Parathyroid adenoma (tissue), 2 donors: ENCODE data around the gene PROCR.
"Not testable (repeated sequence)": the region's sequence is repeated elsewhere in the genome, so short reads cannot be mapped to it uniquely, and the experiment has no call there.

ENCODE experiments used
- H2AFZ ChIP-seq: fragments of 300-600 bp; sonication (generic); one replicate; pipeline ENCODE4 v1.7.0; 2017; ENCODE audit warnings: antibody characterized with exemption, mild to moderate bottlenecking
- H3K27ac ChIP-seq: fragments of 300-600 bp; sonication (generic); one replicate; pipeline ENCODE4 v1.7.0; 2017
- H3K27me3 ChIP-seq: fragments of 300-600 bp; sonication (generic); one replicate; pipeline ENCODE4 v1.7.0; 2017; ENCODE audit warnings: low read length; ENCODE audit not compliant: control insufficient read depth, insufficient read depth
- H3K36me3 ChIP-seq: fragments of 300-600 bp; sonication (generic); one replicate; pipeline ENCODE4 v1.7.0; 2017; ENCODE audit warnings: low read length; ENCODE audit not compliant: control insufficient read depth, insufficient read depth
- H3K4me1 ChIP-seq: fragments of 300-600 bp; sonication (generic); one replicate; pipeline ENCODE4 v1.7.0; 2017; ENCODE audit warnings: control low read depth
- H3K4me2 ChIP-seq: fragments of 300-600 bp; sonication (generic); one replicate; pipeline ENCODE4 v1.7.0; 2017; ENCODE audit warnings: low read length
- H3K4me3 ChIP-seq: fragments of 300-600 bp; sonication (generic); one replicate; pipeline ENCODE4 v1.7.0; 2017; ENCODE audit warnings: low read depth, low read length
- H3K79me2 ChIP-seq: fragments of 300-600 bp; sonication (generic); one replicate; pipeline ENCODE4 v1.7.0; 2017; ENCODE audit warnings: control low read depth
- H3K9ac ChIP-seq: fragments of 300-600 bp; sonication (generic); one replicate; pipeline ENCODE4 v1.7.0; 2017; ENCODE audit warnings: mild to moderate bottlenecking
- H3K9me3 ChIP-seq: fragments of 300-600 bp; sonication (generic); one replicate; pipeline ENCODE4 v1.7.0; 2017; ENCODE audit warnings: low read length; ENCODE audit not compliant: control insufficient read depth
- TF ChIP-seq, protein P1 (sequence below): fragments of 300-600 bp; sonication (generic); IDR thresholded peaks from one replicate; pipeline ENCODE4 v1.7.0; 2017; ENCODE audit warnings: antibody characterized with exemption, mild to moderate bottlenecking
- donor health status: primary hyperparathyroidism.

PROCR gene

DNA sequence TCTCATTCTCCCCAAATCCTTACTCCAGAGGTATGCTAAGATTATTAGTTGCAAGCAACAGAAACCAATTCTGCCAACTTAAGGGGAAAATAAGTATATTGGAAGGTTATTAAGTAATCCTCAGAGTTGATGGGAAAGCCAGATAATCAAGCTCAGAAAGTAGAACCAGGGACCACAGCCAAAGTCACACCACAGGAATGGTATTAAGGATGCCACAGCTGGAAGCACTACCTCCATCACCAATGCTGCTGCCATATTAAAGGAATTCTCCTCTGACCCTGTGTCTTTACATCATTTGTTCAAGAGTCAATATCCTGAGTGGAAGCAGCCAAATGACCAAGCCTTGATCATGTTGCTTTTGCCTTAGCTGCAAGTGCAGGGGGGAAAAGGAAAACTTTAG, 9.9 kb downstream of the PROCR start:
- Histone ChIP-seq H3K27ac (no peak overlapping the region), H3K9ac (no peak overlapping the region), H3K79me2 (no peaks in the 10 kb centered on the region), H3K4me1 (no peaks in the 10 kb centered on the region), H3K4me2 (no peak overlapping the region), H3K4me3 (no peak overlapping the region), H3K9me3 (no peaks in the 10 kb centered on the region), H3K36me3 (no peaks in the 10 kb centered on the region), H2AFZ (no peak overlapping the region), H3K27me3 (no peaks in the 10 kb centered on the region)
- TF ChIP-seq, protein P1, sequence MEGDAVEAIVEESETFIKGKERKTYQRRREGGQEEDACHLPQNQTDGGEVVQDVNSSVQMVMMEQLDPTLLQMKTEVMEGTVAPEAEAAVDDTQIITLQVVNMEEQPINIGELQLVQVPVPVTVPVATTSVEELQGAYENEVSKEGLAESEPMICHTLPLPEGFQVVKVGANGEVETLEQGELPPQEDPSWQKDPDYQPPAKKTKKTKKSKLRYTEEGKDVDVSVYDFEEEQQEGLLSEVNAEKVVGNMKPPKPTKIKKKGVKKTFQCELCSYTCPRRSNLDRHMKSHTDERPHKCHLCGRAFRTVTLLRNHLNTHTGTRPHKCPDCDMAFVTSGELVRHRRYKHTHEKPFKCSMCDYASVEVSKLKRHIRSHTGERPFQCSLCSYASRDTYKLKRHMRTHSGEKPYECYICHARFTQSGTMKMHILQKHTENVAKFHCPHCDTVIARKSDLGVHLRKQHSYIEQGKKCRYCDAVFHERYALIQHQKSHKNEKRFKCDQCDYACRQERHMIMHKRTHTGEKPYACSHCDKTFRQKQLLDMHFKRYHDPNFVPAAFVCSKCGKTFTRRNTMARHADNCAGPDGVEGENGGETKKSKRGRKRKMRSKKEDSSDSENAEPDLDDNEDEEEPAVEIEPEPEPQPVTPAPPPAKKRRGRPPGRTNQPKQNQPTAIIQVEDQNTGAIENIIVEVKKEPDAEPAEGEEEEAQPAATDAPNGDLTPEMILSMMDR, result no peak

DNA sequence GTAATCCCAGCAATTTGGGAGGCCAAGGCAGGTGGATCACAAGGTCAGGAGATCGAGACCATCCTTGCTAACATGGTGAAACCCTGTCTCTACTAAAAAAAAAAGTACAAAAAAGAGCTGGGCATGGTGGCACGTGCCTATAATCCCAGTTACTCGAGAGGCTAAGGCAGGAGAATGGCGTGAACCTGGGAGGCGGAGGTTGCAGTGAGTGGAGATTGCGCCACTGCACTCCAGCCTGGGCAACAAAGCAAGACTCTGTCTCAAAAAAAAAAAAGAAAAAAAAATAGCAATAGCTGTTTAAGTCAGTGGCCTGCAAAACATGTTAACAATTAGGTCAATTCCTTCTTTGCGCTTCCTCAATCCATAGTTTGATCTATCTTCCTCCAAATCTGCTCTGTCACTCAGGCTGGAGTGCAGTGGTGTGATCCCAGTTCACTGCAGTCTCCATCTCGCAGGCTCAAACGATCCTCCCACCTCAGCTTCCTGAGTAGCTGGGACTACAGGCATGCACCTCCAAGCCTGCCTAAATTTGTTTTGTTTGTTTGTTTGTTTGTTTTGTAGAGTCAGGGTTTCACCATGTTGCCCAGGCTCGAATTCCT, 14.9 kb downstream of the PROCR start:
- not testable (repeated sequence) for H3K27me3 ChIP-seq, H3K4me1 ChIP-seq, H3K36me3 ChIP-seq, H3K4me2 ChIP-seq, H2AFZ ChIP-seq, H3K79me2 ChIP-seq, H3K9me3 ChIP-seq, H3K9ac ChIP-seq, H3K4me3 ChIP-seq, H3K27ac ChIP-seq

DNA sequence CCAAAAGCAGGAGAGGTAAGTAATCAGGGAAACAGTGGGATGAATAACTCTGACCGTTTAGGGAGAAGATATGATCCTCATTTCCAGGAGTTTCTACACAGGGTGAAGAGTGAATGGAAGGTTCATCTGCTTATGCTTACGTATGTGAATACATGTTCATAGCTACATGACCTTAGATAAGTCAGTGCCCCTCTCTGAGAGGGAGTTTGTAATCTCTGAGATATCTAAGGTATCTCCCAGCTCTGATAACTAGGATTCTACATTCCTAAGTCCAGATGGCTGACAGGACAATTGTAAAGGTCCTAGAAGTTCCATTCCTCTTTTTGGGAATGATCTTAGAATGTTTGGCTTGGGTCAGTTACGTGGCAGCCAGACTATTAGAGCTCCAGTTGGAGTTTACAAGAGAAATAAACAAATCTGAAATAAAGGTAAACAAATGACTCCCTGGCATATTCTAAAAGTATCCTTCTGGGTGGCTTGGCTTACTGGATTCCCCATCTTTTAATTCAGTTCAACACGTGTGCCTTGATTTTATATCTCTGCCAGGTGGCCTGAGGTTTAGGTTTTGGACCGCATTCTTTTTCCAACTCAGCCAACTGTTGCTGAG, 15.8 kb downstream of the PROCR start:
- H3K79me2 ChIP-seq, result no peaks in the 10 kb centered on the region
- H3K27ac ChIP-seq, result no peak overlapping the region
- no peaks in the 10 kb centered on the region for H3K4me1 ChIP-seq
- no peak overlapping the region for H3K4me3 ChIP-seq
- H3K9ac ChIP-seq, result no peak overlapping the region
- H3K27me3 ChIP-seq, result no peaks in the 10 kb centered on the region
- H3K36me3 ChIP-seq, result no peaks in the 10 kb centered on the region
- no peak overlapping the region for H3K4me2 ChIP-seq
- no peak overlapping the region for H2AFZ ChIP-seq
- H3K9me3 ChIP-seq, result no peaks in the 10 kb centered on the region
- TF ChIP-seq, protein P1, result no peak

DNA sequence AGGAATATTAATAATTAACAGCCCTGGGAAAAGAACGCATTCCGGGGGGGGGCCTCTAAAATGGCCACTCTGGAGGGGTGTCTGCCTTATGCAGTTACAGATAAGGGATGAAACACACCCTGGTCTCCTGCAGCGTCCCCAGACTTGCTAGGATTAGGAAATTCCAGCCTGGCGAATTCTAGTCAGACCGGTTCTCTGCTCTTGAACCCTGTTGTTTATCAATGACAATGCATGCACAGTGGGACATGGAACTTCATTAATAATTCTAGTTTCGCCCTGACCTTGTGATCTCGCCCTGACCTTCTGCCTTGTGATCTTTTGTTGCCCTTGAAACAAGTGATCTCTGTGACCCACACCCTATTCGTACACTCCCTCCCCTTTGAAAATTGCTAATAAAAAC, 17.4 kb downstream of the PROCR start:
- H3K36me3 ChIP-seq, H3K9ac ChIP-seq, H3K27ac ChIP-seq: not testable (repeated sequence)

DNA sequence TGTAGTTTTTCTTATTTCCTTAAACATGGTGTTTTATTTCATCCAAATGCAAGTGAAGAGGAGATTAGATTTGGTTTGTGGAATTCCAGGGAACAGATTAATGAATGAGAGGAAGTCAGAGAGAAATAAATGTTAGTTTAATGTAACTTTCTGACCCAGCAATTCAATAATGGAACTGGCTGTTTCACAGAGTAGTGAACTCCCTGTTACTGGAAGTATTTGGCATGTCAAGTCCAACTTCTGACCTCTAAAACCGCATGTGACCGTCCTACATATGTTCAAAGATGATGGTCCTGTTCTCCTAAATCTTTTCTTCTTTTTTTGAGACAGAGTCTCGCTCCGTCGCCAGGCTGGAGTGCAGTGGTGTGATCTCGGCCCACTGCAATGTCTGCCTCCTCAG, 18.7 kb downstream of the PROCR start:
- Histone ChIP-seq H3K79me2 (no peaks in the 10 kb centered on the region), H3K4me1 (no peaks in the 10 kb centered on the region), H3K4me2 (no peak overlapping the region), H2AFZ (no peak overlapping the region), H3K27me3 (no peaks in the 10 kb centered on the region), H3K9me3 (no peaks in the 10 kb centered on the region), H3K4me3 (no peak overlapping the region), H3K36me3 (no peaks in the 10 kb centered on the region), H3K9ac (no peak overlapping the region), H3K27ac (no peak overlapping the region)
- TF ChIP-seq, protein P1, result no peak

More for the DNA sequence above, 17.4 kb downstream of the PROCR start:
- not testable (repeated sequence) for H3K4me1 ChIP-seq, H3K27me3 ChIP-seq, H3K79me2 ChIP-seq, H3K4me3 ChIP-seq, H3K9me3 ChIP-seq, H3K4me2 ChIP-seq, H2AFZ ChIP-seq
